Measurements from ENCODE around the gene NRG3.
A peak's percentile ranks its signal among the peaks of the same experiment; 100 is the strongest.

Gene NRG3

DNA sequence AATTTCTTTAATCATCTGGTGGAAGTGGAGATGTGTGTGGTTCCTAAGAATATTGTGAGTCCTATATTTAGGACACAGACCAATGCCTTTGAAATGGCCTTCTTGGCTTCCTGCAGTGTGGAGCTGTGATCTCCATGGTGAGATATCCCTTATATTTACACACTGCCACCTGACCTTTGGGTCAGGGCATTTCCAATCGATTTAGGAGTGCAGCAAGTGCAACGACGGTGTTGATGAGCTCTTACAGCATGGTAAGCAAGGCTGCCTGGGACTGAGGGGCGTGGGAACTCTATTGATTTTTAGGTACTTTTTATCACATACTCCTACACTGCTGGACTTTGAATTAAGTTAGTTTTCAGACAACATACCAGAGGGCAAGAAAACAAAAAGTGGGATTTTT, 146.0 kb downstream of the NRG3 start:
- ATAC-seq, result no peak

DNA sequence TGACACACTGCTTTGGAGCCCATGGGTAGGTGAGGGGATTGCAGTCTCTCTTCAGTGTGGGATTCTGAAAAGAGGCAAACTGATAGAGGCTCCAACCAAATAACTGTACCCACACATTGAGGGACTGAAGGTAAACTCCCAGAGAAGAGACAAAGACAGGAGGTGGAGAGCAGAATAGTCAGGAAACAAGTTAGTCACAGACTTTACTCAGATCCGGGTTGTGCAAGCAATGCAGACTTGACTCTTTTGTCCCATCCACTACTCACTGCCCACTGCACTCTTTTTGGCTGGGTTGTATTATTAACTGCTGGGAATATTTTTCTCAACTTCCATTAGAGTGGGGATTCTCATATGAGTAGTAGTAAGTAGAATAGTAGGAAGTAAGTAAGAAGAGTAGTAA, 152.7 kb downstream of the NRG3 start:
- TF ChIP-seq ISL1 (CRISPR knock-in tag; IDR thresholded peaks at IDR 0.05) (no peak), SNAI2 (CRISPR knock-in tag; IDR thresholded peaks at IDR 0.05) (no peak), ARNTL (CRISPR knock-in tag; IDR thresholded peaks at IDR 0.05; ENCODE audit: borderline replicate concordance, low read depth) (no peak)
- no peak for ATAC-seq

More for the DNA sequence above, 146.0 kb downstream of the NRG3 start:
- TF ChIP-seq ZFP3 (CRISPR knock-in tag; IDR thresholded peaks at IDR 0.05) (no peak), RARB (CRISPR knock-in tag; IDR thresholded peaks at IDR 0.05) (no peak), SNAI2 (CRISPR knock-in tag; IDR thresholded peaks at IDR 0.05) (no peak), ARNTL (CRISPR knock-in tag; IDR thresholded peaks at IDR 0.05; ENCODE audit: borderline replicate concordance, low read depth) (no peak), GLIS3 (CRISPR knock-in tag; IDR thresholded peaks at IDR 0.05) (no peak), OSR1 (CRISPR knock-in tag; IDR thresholded peaks at IDR 0.05) (no peak), PPARA (CRISPR knock-in tag; IDR thresholded peaks at IDR 0.05; ENCODE audit: borderline replicate concordance) (no peak), TOX (CRISPR knock-in tag; IDR thresholded peaks at IDR 0.05; ENCODE audit: borderline replicate concordance) (no peak), ZNF8 (CRISPR knock-in tag; IDR thresholded peaks at IDR 0.05) (no peak), ZNF70 (CRISPR knock-in tag; IDR thresholded peaks at IDR 0.05) (no peak), ZFP30 (CRISPR knock-in tag; IDR thresholded peaks at IDR 0.05) (no peak), ZC3H10 (CRISPR knock-in tag; IDR thresholded peaks at IDR 0.05) (no peak), BACH2 (CRISPR knock-in tag; IDR thresholded peaks at IDR 0.05; ENCODE audit: borderline replicate concordance) (no peak), CSDC2 (CRISPR knock-in tag; IDR thresholded peaks at IDR 0.05) (no peak), ESRRG (CRISPR knock-in tag; IDR thresholded peaks at IDR 0.05) (no peak), TCF4 (CRISPR knock-in tag; IDR thresholded peaks at IDR 0.05; ENCODE audit: borderline replicate concordance) (no peak)
- TF ChIP-seq, protein P1, sequence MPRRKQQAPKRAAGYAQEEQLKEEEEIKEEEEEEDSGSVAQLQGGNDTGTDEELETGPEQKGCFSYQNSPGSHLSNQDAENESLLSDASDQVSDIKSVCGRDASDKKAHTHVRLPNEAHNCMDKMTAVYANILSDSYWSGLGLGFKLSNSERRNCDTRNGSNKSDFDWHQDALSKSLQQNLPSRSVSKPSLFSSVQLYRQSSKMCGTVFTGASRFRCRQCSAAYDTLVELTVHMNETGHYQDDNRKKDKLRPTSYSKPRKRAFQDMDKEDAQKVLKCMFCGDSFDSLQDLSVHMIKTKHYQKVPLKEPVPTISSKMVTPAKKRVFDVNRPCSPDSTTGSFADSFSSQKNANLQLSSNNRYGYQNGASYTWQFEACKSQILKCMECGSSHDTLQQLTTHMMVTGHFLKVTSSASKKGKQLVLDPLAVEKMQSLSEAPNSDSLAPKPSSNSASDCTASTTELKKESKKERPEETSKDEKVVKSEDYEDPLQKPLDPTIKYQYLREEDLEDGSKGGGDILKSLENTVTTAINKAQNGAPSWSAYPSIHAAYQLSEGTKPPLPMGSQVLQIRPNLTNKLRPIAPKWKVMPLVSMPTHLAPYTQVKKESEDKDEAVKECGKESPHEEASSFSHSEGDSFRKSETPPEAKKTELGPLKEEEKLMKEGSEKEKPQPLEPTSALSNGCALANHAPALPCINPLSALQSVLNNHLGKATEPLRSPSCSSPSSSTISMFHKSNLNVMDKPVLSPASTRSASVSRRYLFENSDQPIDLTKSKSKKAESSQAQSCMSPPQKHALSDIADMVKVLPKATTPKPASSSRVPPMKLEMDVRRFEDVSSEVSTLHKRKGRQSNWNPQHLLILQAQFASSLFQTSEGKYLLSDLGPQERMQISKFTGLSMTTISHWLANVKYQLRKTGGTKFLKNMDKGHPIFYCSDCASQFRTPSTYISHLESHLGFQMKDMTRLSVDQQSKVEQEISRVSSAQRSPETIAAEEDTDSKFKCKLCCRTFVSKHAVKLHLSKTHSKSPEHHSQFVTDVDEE (CRISPR knock-in tag; IDR thresholded peaks at IDR 0.05), result no peak
- TF ChIP-seq, protein P2, sequence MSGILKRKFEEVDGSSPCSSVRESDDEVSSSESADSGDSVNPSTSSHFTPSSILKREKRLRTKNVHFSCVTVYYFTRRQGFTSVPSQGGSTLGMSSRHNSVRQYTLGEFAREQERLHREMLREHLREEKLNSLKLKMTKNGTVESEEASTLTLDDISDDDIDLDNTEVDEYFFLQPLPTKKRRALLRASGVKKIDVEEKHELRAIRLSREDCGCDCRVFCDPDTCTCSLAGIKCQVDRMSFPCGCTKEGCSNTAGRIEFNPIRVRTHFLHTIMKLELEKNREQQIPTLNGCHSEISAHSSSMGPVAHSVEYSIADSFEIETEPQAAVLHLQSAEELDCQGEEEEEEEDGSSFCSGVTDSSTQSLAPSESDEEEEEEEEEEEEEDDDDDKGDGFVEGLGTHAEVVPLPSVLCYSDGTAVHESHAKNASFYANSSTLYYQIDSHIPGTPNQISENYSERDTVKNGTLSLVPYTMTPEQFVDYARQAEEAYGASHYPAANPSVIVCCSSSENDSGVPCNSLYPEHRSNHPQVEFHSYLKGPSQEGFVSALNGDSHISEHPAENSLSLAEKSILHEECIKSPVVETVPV (CRISPR knock-in tag; IDR thresholded peaks at IDR 0.05), result no peak
- TF ChIP-seq, protein P3, sequence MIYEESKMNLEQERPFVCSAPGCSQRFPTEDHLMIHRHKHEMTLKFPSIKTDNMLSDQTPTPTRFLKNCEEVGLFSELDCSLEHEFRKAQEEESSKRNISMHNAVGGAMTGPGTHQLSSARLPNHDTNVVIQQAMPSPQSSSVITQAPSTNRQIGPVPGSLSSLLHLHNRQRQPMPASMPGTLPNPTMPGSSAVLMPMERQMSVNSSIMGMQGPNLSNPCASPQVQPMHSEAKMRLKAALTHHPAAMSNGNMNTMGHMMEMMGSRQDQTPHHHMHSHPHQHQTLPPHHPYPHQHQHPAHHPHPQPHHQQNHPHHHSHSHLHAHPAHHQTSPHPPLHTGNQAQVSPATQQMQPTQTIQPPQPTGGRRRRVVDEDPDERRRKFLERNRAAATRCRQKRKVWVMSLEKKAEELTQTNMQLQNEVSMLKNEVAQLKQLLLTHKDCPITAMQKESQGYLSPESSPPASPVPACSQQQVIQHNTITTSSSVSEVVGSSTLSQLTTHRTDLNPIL (CRISPR knock-in tag; IDR thresholded peaks at IDR 0.05; ENCODE audit: low read depth), result no peak
- TF ChIP-seq, protein P4, sequence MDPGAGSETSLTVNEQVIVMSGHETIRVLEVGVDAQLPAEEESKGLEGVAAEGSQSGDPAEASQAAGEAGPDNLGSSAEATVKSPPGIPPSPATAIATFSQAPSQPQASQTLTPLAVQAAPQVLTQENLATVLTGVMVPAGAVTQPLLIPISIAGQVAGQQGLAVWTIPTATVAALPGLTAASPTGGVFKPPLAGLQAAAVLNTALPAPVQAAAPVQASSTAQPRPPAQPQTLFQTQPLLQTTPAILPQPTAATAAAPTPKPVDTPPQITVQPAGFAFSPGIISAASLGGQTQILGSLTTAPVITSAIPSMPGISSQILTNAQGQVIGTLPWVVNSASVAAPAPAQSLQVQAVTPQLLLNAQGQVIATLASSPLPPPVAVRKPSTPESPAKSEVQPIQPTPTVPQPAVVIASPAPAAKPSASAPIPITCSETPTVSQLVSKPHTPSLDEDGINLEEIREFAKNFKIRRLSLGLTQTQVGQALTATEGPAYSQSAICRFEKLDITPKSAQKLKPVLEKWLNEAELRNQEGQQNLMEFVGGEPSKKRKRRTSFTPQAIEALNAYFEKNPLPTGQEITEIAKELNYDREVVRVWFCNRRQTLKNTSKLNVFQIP (CRISPR knock-in tag; IDR thresholded peaks at IDR 0.05; ENCODE audit: borderline replicate concordance, low read depth), result no peak

DNA sequence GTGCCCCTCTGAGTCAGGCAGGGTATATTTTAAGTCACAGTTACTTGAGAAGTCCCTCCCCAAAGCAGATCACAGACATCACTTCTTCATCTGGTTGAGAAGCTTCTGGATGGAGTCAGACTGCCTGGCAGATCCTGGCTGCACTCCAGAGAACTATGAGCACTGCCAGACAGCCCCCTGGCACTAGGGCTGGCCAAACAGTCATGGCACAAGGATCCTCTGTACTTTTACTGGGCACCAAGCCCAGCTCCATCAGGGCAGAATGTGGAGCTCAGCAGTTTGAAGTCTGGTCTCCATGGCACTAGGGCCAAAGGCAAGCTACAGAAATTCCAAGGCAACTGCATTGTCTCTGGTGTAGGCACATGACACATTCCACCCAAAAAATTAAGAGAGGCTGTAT, 162.1 kb downstream of the NRG3 start:
- TF ChIP-seq ZNF8 (CRISPR knock-in tag; IDR thresholded peaks at IDR 0.05) (no peak), ISL1 (CRISPR knock-in tag; IDR thresholded peaks at IDR 0.05) (0 out of 2 replicates have a peak, but pooled peaks have one; percentile 36)
- TF ChIP-seq, protein P5, sequence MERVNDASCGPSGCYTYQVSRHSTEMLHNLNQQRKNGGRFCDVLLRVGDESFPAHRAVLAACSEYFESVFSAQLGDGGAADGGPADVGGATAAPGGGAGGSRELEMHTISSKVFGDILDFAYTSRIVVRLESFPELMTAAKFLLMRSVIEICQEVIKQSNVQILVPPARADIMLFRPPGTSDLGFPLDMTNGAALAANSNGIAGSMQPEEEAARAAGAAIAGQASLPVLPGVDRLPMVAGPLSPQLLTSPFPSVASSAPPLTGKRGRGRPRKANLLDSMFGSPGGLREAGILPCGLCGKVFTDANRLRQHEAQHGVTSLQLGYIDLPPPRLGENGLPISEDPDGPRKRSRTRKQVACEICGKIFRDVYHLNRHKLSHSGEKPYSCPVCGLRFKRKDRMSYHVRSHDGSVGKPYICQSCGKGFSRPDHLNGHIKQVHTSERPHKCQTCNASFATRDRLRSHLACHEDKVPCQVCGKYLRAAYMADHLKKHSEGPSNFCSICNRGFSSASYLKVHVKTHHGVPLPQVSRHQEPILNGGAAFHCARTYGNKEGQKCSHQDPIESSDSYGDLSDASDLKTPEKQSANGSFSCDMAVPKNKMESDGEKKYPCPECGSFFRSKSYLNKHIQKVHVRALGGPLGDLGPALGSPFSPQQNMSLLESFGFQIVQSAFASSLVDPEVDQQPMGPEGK (CRISPR knock-in tag; IDR thresholded peaks at IDR 0.05; ENCODE audit: borderline replicate concordance), result no peak
- ATAC-seq, result no peak
